WTC11 (cell line): Measurements from ENCODE around the gene UBE2G1. TPM values are rescaled to one million over a fixed set of nuclear protein-coding genes. Genes with fewer than 3 reads are reported as not detected.
A peak's percentile ranks its signal among the peaks of the same experiment; 100 is the strongest.

Experiments
- ATAC-seq: fragments of 200-7000 bp; cut with Tn5 transposase; 2 replicates; pipeline ENCODE4 v1.10.0; 2021; ENCODE audit warnings: mild to moderate bottlenecking, moderate library complexity
- CTCF ChIA-PET: fragments of 300-600 bp; sonication (Branson Sonifier 250); formaldehyde crosslinking; loops from one replicate; lab custom pipeline; 2021; ENCODE audit warnings: antibody characterized with exemption; lab: Charles Lee
- POLR2A ChIA-PET: fragments of 350-600 bp; sonication (Branson Sonifier 250); formaldehyde crosslinking; loops from one replicate; lab custom pipeline; 2021; ENCODE audit warnings: antibody characterized with exemption; lab: Charles Lee
- DNase-seq: peaks from one replicate; pipeline ENCODE4 v3.0.0; 2021; ENCODE audit warnings: low spot score
- H3K27ac Mint-ChIP-seq: 2 replicates; pipeline ENCODE4 v1.8.0; 2021; ENCODE audit warnings: mixed read lengths
- H3K27me3 Mint-ChIP-seq: 2 replicates; pipeline ENCODE4 v1.8.0; 2021; ENCODE audit warnings: low read depth, mild to moderate bottlenecking, moderate library complexity, mixed read lengths
- H3K36me3 Mint-ChIP-seq: 2 replicates; pipeline ENCODE4 v1.8.0; 2021; ENCODE audit warnings: mixed read lengths
- H3K4me1 Mint-ChIP-seq: 2 replicates; pipeline ENCODE4 v1.8.0; 2022; ENCODE audit warnings: mixed read lengths
- H3K4me3 Mint-ChIP-seq: 2 replicates; pipeline ENCODE4 v1.8.0; 2021; ENCODE audit warnings: mild to moderate bottlenecking, moderate library complexity, mixed read lengths
- H3K9me3 Mint-ChIP-seq: 2 replicates; pipeline ENCODE4 v1.8.0; 2021; ENCODE audit warnings: mixed read lengths
- AFF4 ChIP-seq: sonication (generic); formaldehyde crosslinking; IDR thresholded peaks from 2 replicates; pipeline ENCODE4 v1.8.1; 2023; ENCODE audit warnings: mild to moderate bottlenecking, missing genetic modification reagents, borderline replicate concordance
- CBFB ChIP-seq: sonication (generic); formaldehyde crosslinking; IDR thresholded peaks from 2 replicates; pipeline ENCODE4 v1.8.1; 2022; ENCODE audit warnings: mild to moderate bottlenecking, low read depth, missing genetic modification reagents
- CTCF ChIP-seq: fragments of 200-600 bp; IDR thresholded peaks from 2 replicates; pipeline ENCODE4 v1.8.0; 2022; ENCODE audit warnings: antibody characterized with exemption
- E2F5 ChIP-seq: sonication (generic); formaldehyde crosslinking; IDR thresholded peaks from 2 replicates; pipeline ENCODE4 v1.8.1; 2022; ENCODE audit warnings: mild to moderate bottlenecking, moderate library complexity, missing genetic modification reagents
- FOXK1 ChIP-seq: sonication (generic); formaldehyde crosslinking; IDR thresholded peaks from 2 replicates; pipeline ENCODE4 v1.8.0; 2022; ENCODE audit warnings: mild to moderate bottlenecking, moderate library complexity, missing genetic modification reagents
- GRHL2 ChIP-seq: fragments of 250-450 bp; sonication (Bioruptor Pico); IDR thresholded peaks from 2 replicates; pipeline ENCODE4 v1.8.0; 2022; ENCODE audit warnings: mild to moderate bottlenecking, moderate library complexity; ENCODE audit not compliant: insufficient replicate concordance, severe bottlenecking
- HMGA2 ChIP-seq: fragments of 250-450 bp; sonication (Bioruptor Pico); IDR thresholded peaks from 2 replicates; pipeline ENCODE4 v1.4.0; 2021; ENCODE audit warnings: mild to moderate bottlenecking, moderate library complexity
- IRF2 ChIP-seq: sonication (generic); formaldehyde crosslinking; IDR thresholded peaks from 2 replicates; pipeline ENCODE4 v1.8.0; 2022; ENCODE audit warnings: low read depth, missing genetic modification reagents, borderline replicate concordance
- KAT7 ChIP-seq: sonication (generic); formaldehyde crosslinking; IDR thresholded peaks from 2 replicates; pipeline ENCODE4 v1.8.1; 2023; ENCODE audit warnings: missing genetic modification reagents, mild to moderate bottlenecking, borderline replicate concordance
- MAX ChIP-seq: sonication (generic); formaldehyde crosslinking; IDR thresholded peaks from 2 replicates; pipeline ENCODE4 v1.8.0; 2022; ENCODE audit warnings: mild to moderate bottlenecking, missing genetic modification reagents
- MYBL2 ChIP-seq: sonication (generic); formaldehyde crosslinking; IDR thresholded peaks from 2 replicates; pipeline ENCODE4 v1.8.1; 2023; ENCODE audit warnings: mild to moderate bottlenecking, moderate library complexity, missing genetic modification reagents
- NR3C1 ChIP-seq: sonication (generic); formaldehyde crosslinking; conservative IDR thresholded peaks from 2 replicates; pipeline ENCODE4 v1.8.1; 2023; ENCODE audit warnings: low read depth, mild to moderate bottlenecking, missing genetic modification reagents
- PRRX2 ChIP-seq: fragments of 250-450 bp; sonication (Bioruptor Pico); IDR thresholded peaks from 2 replicates; pipeline ENCODE4 v1.8.0; 2021; ENCODE audit warnings: mild to moderate bottlenecking
- RORB ChIP-seq: fragments of 250-450 bp; sonication (Bioruptor Pico); IDR thresholded peaks from 2 replicates; pipeline ENCODE4 v1.9.0; 2021; ENCODE audit warnings: mild to moderate bottlenecking
- SMAD3 ChIP-seq: sonication (generic); formaldehyde crosslinking; IDR thresholded peaks from 2 replicates; pipeline ENCODE4 v1.8.0; 2022; ENCODE audit warnings: missing genetic modification reagents, mild to moderate bottlenecking, borderline replicate concordance
- SMAD4 ChIP-seq: sonication (generic); formaldehyde crosslinking; IDR thresholded peaks from 2 replicates; pipeline ENCODE4 v1.8.0; 2022; ENCODE audit warnings: mild to moderate bottlenecking, missing genetic modification reagents
- SOX15 ChIP-seq: fragments of 250-450 bp; sonication (Bioruptor Pico); IDR thresholded peaks from 2 replicates; pipeline ENCODE4 v1.9.0; 2021; ENCODE audit warnings: mild to moderate bottlenecking
- TCF7 ChIP-seq: sonication (generic); formaldehyde crosslinking; IDR thresholded peaks from 2 replicates; pipeline ENCODE4 v1.8.0; 2022; ENCODE audit warnings: mild to moderate bottlenecking, low read depth, missing genetic modification reagents, moderate library complexity
- ZBTB21 ChIP-seq: sonication (generic); formaldehyde crosslinking; IDR thresholded peaks from 2 replicates; pipeline ENCODE4 v1.8.1; 2023; ENCODE audit warnings: mild to moderate bottlenecking, missing genetic modification reagents, borderline replicate concordance
- ZBTB43 ChIP-seq: sonication (generic); formaldehyde crosslinking; IDR thresholded peaks from 2 replicates; pipeline ENCODE4 v1.8.1; 2023; ENCODE audit warnings: mild to moderate bottlenecking, missing genetic modification reagents
- ZNF138 ChIP-seq: sonication (generic); formaldehyde crosslinking; conservative IDR thresholded peaks from 2 replicates; pipeline ENCODE4 v1.8.1; 2022; ENCODE audit warnings: mild to moderate bottlenecking, moderate library complexity, missing genetic modification reagents
- total RNA-seq: library from RNA; stranded (reverse); gene quantifications from 3 replicates; pipeline ENCODE4 v1.2.3, GENCODE V29; 2021

Gene UBE2G1
- total RNA-seq, 1 experiment from 2014 or later, result 177 TPM

GRCh38 chr17:4263282-4264215 lies 102.9 kb downstream of the UBE2G1 start, which contains the start of gene ANKFY1 (continued):
- TF ChIP-seq MAX (CRISPR knock-in tag) (peak; percentile 72), AFF4 (CRISPR knock-in tag) (0 out of 2 replicates have a peak, but pooled peaks have one; percentile 9), NR3C1 (CRISPR knock-in tag) (no peak), CBFB (0 out of 2 replicates have a peak, but pooled peaks have one; percentile 18), ZNF138 (CRISPR knock-in tag) (0 out of 2 replicates have a peak, but pooled peaks have one; percentile 18), MYBL2 (CRISPR knock-in tag) (peak; percentile 50; the same call in 1 of the 2 replicates), TCF7 (CRISPR knock-in tag) (no peak), ZBTB21 (CRISPR knock-in tag) (peak; percentile 37; the same call in 1 of the 2 replicates), SMAD3 (CRISPR knock-in tag) (0 out of 2 replicates have a peak, but pooled peaks have one; percentile 17), FOXK1 (CRISPR knock-in tag) (peak; percentile 58), IRF2 (CRISPR knock-in tag) (no peak), GRHL2 (CRISPR knock-in tag) (no peak), RORB (CRISPR knock-in tag) (no peak), E2F5 (CRISPR knock-in tag) (peak; percentile 90), SOX15 (CRISPR knock-in tag) (no peak), CTCF (no peak), SMAD4 (CRISPR knock-in tag) (no peak)

GRCh38 chr17:4262703-4263102 lies 103.8 kb downstream of the UBE2G1 start:
- no peaks in the 10 kb centered on the region for H3K27me3 Mint-ChIP-seq
- H3K4me3 Mint-ChIP-seq, result peak overlapping the region; percentile 82
- peaks cover 21% of the 10 kb centered on the region for H3K36me3 Mint-ChIP-seq

More at GRCh38 chr17:4262703-4263102, 103.8 kb downstream of the UBE2G1 start:
- no peak for TF ChIP-seq HMGA2 (CRISPR knock-in tag)
- TF ChIP-seq PRRX2 (CRISPR knock-in tag), result no peak
- TF ChIP-seq KAT7 (CRISPR knock-in tag), result no peak
- TF ChIP-seq ZBTB43 (CRISPR knock-in tag), result 0 out of 2 replicates have a peak, but pooled peaks have one; percentile 25
- Mint-ChIP-seq H3K4me1 (peaks cover 32% of the 10 kb centered on the region), H3K9me3 (peaks cover 7% of the 10 kb centered on the region), H3K27ac (peak overlapping the region; percentile 85)
- DNase-seq (no peak), ATAC-seq (no peak)
- CTCF ChIA-PET, result interaction anchor here (1.3 to 2.3 kb wide), 2 partner anchors 13 to 47 kb away, joined by 4 to 7 read pairs; no protein-coding TSS in a partner anchor
- POLR2A ChIA-PET, result no interaction called here
